IPS-15b (cell line): Measurements from ENCODE around the gene PMEPA1.

Source experiments
- H3K27me3 ChIP-seq: one replicate; pipeline ENCODE4 v1.6.1; 2013; ENCODE audit warnings: low read length; ENCODE audit not compliant: control insufficient read depth, insufficient read depth
- H3K36me3 ChIP-seq: one replicate; pipeline ENCODE4 v1.6.1; 2013; ENCODE audit warnings: low read length; ENCODE audit not compliant: control insufficient read depth, insufficient read depth
- H3K4me1 ChIP-seq: one replicate; pipeline ENCODE4 v1.6.1; 2013; ENCODE audit warnings: mild to moderate bottlenecking, low read length; ENCODE audit not compliant: control insufficient read depth, insufficient read depth
- H3K4me3 ChIP-seq: one replicate; pipeline ENCODE4 v1.5.1; 2013; ENCODE audit warnings: low read depth, low read length
- H3K9ac ChIP-seq: one replicate; pipeline ENCODE4 v1.6.1; 2013; ENCODE audit warnings: low read depth, mild to moderate bottlenecking, low read length
- H3K9me3 ChIP-seq: one replicate; pipeline ENCODE4 v1.6.1; 2013; ENCODE audit warnings: mild to moderate bottlenecking, low read length; ENCODE audit not compliant: control insufficient read depth, insufficient read depth

The PMEPA1 gene

DNA sequence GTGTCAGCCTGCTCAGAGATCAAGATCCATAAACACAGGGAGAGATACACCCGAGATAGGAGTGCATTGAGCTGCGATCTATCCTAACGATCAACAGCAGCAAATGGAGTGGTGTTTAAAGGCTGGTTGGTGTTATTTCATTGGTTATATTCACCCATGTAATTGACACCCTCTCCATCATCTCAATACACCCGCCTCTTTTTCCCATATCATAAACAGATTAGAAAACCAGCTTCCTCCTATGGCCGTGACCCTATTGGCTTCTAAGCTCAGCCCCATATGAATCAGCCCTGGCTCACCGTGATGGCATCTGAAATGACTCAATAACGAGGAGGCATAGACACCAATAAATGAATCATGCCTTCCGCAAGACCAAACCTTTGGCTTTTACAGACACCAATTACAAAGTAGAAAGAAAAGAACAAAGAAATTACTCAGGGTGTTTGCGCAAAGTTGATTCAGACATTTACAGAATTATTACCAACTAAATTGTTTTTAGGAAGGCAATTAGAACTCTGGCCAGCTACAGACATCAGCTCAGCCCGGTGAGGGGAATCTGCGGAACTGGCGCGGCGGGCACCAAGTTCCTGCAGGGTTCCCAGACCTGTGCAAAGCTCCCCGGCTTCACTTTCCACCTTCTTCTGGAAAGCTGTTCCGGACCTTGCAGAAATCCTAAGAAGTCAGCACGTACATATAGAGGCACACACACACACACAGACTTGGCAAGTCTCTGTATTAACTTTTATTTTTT, 11.5 kb downstream of the PMEPA1 start:
- no peak overlapping the region for H3K9ac ChIP-seq
- H3K9me3 ChIP-seq, result no peaks in the 10 kb centered on the region
- H3K36me3 ChIP-seq, result no peaks in the 10 kb centered on the region
- no peak overlapping the region for H3K4me3 ChIP-seq
- H3K4me1 ChIP-seq, result no peaks in the 10 kb centered on the region
- no peaks in the 10 kb centered on the region for H3K27me3 ChIP-seq

DNA sequence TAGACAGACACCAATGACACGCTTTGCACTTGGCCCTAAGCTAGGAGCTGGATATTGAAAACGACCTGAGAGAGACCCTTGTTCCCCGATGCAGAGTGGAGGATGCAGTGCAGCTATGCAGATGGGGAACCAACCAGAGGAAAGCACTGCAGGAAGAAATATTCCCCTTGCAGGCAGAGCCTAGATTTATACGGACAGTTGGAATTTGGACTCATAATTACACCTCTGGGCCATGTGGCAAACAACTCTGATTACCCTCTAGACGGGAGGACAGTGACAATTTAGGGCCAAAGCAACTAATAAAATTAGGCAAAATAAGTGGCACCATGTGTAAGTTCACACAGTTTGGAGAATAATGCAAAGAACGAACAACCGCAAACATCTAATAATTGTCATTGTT, 12.3 kb downstream of the PMEPA1 start:
- Histone ChIP-seq H3K9ac (no peak overlapping the region), H3K9me3 (no peaks in the 10 kb centered on the region), H3K36me3 (no peaks in the 10 kb centered on the region), H3K4me1 (no peaks in the 10 kb centered on the region), H3K27me3 (no peaks in the 10 kb centered on the region), H3K4me3 (no peak overlapping the region)

DNA sequence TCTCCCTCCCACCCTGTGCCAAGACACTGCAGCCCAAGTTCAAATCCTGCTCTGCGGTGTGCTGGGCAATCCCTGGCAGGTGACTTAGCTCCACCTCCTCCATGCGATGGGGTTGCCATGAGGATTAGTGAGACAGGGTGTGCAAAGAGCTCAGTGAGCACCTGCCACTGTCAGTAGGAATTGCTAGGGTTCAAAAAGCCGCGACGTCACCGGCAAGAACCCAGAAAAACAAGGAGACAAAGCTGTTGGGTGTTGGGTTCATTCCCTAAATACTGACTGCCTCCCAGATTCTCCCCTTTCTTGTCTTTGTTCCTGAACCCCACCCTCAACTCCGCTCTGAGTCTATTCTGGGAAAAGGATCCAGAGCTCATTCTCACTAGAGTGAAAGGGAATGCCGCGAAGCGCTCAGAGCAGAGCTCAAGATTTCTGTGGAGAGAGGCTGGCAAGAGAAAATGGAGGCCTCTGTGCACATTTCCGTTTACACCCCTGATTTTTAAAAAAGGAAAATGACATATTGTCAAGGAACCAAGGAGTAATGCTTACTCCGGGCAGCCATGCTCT, 13.3 kb downstream of the PMEPA1 start:
- no peaks in the 10 kb centered on the region for H3K4me1 ChIP-seq
- no peaks in the 10 kb centered on the region for H3K9me3 ChIP-seq
- no peaks in the 10 kb centered on the region for H3K27me3 ChIP-seq
- no peak overlapping the region for H3K4me3 ChIP-seq
- no peak overlapping the region for H3K9ac ChIP-seq
- no peaks in the 10 kb centered on the region for H3K36me3 ChIP-seq

DNA sequence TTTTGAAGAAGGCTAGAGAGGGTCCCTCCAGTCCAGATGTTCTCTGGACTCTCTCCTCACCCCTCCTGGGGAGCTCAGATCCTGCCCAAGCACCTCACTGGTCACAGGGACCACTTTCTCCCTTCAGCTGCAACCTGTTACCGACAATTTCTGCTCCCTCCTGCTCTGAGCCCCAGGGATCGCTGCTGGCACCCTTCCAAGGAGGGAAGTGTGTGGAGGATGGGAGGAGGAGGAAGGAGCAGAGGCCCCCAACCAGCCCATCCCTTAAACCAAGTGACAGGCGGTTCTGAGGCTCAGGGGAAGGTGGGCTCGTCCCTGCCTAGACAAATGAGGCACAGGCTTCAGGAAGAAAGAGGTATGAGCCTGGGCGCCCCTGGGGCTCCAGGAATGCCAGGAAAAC, 13.9 kb downstream of the PMEPA1 start:
- Histone ChIP-seq H3K36me3 (no peaks in the 10 kb centered on the region), H3K27me3 (no peaks in the 10 kb centered on the region), H3K9me3 (no peaks in the 10 kb centered on the region), H3K9ac (no peak overlapping the region), H3K4me1 (peaks cover 2% of the 10 kb centered on the region), H3K4me3 (no peak overlapping the region)

DNA sequence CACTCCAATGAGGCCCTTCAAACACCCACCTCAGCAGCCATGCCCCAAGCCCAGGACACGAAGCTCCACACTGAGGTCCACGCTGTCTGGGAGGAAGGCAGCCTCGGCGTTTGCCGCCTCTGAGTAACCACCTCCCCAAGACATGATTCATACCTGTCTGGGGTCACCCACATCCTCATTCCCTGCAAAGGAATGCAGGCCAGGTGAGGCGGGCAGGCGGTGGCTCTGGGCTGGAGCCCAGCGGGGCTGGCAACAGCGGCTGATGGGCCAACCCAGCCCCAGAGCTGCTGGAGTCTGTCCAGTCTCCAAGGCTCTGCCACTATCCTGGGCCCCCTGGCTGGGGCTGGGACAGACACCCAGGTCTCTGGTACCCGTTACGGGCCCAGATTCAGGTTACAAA, 14.8 kb downstream of the PMEPA1 start:
- Histone ChIP-seq H3K36me3 (no peaks in the 10 kb centered on the region), H3K4me3 (no peak overlapping the region), H3K4me1 (peaks cover 4% of the 10 kb centered on the region), H3K9me3 (no peaks in the 10 kb centered on the region), H3K9ac (no peak overlapping the region), H3K27me3 (no peaks in the 10 kb centered on the region)

DNA sequence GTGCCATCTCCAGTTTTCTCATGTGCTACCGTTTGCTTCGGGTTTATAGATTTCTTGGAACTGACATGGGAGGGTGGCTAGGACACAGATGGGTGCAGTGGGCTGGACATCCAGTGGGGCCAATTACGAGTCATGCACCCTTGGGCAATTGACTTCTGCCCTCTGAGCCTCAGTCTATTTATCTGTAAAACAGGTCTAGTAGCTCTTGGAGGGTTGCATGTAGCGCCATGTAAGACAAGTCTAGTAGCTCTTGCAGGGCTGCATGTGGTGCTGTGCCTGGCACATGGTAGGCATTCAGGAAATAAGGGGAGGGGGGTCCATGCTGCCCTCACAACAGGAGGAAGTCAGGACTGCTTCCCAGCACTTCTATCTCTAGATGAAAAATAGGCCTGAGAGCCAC, 15.3 kb downstream of the PMEPA1 start:
- Histone ChIP-seq H3K27me3 (no peaks in the 10 kb centered on the region), H3K4me3 (no peak overlapping the region), H3K36me3 (no peaks in the 10 kb centered on the region), H3K9ac (no peak overlapping the region), H3K9me3 (no peaks in the 10 kb centered on the region), H3K4me1 (peaks cover 4% of the 10 kb centered on the region)

DNA sequence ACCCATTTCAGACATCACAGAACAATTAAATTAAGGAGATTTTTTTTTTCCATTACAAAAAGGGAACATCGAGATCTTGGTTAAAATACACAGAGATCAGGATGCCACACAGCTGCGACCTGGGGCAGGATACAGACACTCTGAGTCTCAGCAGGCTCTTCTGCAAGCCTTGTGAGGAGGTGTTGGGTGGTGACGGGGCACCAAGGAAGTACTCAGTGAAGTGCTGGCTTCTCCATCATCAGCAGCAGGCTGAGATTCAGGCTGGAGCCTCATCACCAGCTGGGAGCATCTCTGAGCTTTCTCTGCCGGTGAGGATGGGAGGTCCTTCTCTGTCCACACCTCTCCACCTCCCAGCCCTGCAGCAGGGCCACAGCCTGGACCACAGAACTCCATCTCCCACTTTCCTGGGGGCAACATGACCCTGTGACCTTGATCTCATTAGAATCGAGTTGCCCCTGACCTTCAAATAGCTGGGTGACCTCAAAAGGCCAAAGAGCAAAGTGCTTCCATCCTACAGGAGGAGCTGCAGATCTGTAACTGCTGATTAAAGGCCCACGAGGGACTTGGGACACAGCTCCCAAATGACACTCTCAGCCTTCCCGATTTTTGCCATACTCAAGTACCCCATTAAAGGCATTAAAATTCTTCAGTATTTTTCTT, 16.0 kb downstream of the PMEPA1 start:
- no peaks in the 10 kb centered on the region for H3K36me3 ChIP-seq
- H3K9ac ChIP-seq, result peak overlapping the region; percentile 18
- H3K4me1 ChIP-seq, result peaks cover 4% of the 10 kb centered on the region
- no peaks in the 10 kb centered on the region for H3K9me3 ChIP-seq
- no peak overlapping the region for H3K4me3 ChIP-seq
- no peaks in the 10 kb centered on the region for H3K27me3 ChIP-seq

DNA sequence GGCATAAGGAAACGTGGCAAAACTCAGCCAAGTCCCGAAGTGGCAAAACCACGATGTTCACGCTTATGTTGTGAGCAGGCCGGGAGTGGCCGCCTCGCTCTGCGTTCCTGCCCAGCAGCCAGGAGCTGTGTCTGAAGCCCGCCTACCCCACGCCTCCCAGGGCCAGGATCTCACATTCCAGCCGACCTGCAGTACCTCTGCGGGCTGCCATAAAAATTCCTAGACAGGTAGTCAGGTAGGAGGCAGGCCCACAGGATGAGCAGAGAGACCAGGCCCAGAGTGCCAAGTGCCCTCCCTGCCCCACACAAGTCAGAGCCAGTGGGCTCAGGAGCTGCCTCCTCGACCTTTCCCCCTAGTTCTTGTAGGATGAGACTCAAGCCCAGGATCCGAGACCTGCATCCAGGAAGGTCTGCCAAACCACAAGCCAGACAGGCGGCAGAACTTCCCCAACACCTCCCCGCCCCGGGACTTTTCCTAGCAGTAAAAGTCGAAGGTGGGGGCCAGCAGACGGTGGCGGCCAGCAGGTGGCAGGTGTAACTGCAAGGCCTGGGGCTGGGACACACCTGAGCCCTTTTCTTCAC, 16.7 kb downstream of the PMEPA1 start:
- Histone ChIP-seq H3K4me3 (no peak overlapping the region), H3K9me3 (no peaks in the 10 kb centered on the region), H3K9ac (no peak overlapping the region), H3K27me3 (no peaks in the 10 kb centered on the region), H3K36me3 (no peaks in the 10 kb centered on the region), H3K4me1 (peaks cover 4% of the 10 kb centered on the region)

DNA sequence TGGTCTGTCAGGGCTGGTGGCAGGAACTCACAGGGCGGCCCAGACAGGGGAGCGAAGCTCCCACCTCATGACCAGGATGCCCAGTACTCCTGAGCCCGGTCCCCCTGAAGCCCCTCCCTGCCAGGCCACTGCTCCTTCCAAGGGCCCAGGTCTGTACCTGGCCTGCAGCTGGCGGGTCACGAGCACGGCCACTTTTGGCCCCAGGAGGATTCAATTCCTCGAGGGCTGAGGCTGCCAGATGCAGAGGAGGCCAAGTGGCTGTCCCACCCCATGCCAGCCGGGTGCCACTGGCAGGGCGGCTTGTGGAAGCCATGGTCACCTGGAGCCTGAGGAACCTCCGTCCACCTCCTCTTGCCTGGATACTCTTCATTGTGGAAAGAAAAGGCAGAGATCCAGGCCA, 17.4 kb downstream of the PMEPA1 start:
- no peaks in the 10 kb centered on the region for H3K27me3 ChIP-seq
- H3K4me3 ChIP-seq, result no peak overlapping the region

DNA sequence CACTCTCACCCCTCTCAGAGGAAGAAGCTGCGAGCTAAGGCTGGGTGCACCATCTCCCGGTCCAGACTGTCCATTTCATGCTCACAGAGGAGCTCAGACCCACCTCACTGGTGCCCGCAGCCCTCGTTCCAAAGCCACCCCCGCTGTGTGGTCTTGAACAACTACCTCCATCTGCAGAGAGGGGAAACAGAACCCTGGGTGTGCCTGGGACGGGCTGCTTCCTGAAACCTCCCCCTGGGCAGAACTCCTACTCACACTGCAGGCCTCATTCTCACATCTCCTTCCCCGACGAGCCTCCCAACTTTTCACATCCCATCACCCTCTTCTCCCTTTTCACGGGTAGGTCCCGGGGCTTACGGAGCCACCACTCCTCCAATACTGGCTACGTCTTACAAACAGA, 18.1 kb downstream of the PMEPA1 start:
- no peaks in the 10 kb centered on the region for H3K27me3 ChIP-seq

More for the DNA sequence above, 17.4 kb downstream of the PMEPA1 start:
- H3K9ac ChIP-seq, result no peak overlapping the region
- peaks cover 4% of the 10 kb centered on the region for H3K4me1 ChIP-seq
- H3K36me3 ChIP-seq, result no peaks in the 10 kb centered on the region
- H3K9me3 ChIP-seq, result no peaks in the 10 kb centered on the region

DNA sequence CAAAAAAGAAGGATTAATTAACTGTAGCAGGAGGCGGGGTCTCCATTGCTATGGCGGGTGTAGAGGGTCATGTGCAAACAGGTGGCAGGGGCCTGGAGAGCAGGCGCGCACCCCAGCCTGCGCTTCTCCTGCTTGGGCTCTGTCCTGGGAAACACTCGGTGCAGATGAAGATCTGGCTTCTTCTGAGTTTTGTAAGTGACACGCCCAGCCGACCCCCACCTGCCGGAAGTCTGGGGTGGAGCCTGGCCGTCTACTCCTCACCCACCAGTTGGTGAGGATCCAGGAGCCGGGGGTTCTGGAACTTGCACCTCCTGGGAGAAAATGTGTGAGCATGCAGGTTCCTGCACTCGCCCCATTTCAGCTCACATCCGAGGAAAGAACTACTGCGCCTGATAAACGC, 19.3 kb downstream of the PMEPA1 start:
- Histone ChIP-seq H3K9ac (no peak overlapping the region), H3K9me3 (no peaks in the 10 kb centered on the region), H3K36me3 (no peaks in the 10 kb centered on the region), H3K4me3 (no peak overlapping the region), H3K27me3 (no peaks in the 10 kb centered on the region), H3K4me1 (peaks cover 4% of the 10 kb centered on the region)

More for the DNA sequence above, 18.1 kb downstream of the PMEPA1 start:
- Histone ChIP-seq H3K36me3 (no peaks in the 10 kb centered on the region), H3K9me3 (no peaks in the 10 kb centered on the region), H3K4me1 (peaks cover 4% of the 10 kb centered on the region), H3K9ac (no peak overlapping the region), H3K4me3 (no peak overlapping the region)
